Esophagus muscularis mucosa (tissue), 4 donors: Measurements from ENCODE around the gene TIMM50. TPM values are rescaled to one million over a fixed set of nuclear protein-coding genes. Genes with fewer than 3 reads are reported as not detected.

Source experiments
- DNase-seq: peaks from one replicate; pipeline ENCODE4 v3.0.0-alpha.2; 2017; ENCODE audit errors: extremely low spot score
- H3K27ac ChIP-seq, 4 donors: fragments of 200-600 bp; sonication (generic); replicated peaks in 1 of 4; 1 replicate in 3 of 4; 2 replicates in 1 of 4; pipeline ENCODE4 v1.5.1; 2016 to 2019; ENCODE audit warnings: mild to moderate bottlenecking in 1 of 4
- H3K27me3 ChIP-seq, 4 donors: fragments of 200-600 bp; sonication (generic); one replicate each; pipeline versions ENCODE4 v1.5.1 to v1.6.0; 2016 to 2019
- H3K36me3 ChIP-seq, 4 donors: fragments of 200-600 bp; sonication (generic); one replicate each; pipeline ENCODE4 v1.5.1; 2016 to 2019
- H3K4me1 ChIP-seq, 4 donors: fragments of 200-600 bp; sonication (generic); one replicate each; pipeline ENCODE4 v1.5.1; 2016 to 2019
- H3K4me3 ChIP-seq, 4 donors: fragments of 200-600 bp; sonication (generic); 1 replicate in 2 of 4; 2 replicates in 2 of 4; pipeline ENCODE4 v1.5.1; 2016 to 2019; ENCODE audit warnings: mild to moderate bottlenecking in 4 of 4, moderate library complexity in 1 of 4
- H3K9me3 ChIP-seq, 4 donors: fragments of 200-600 bp; sonication (generic); 1 replicate in 3 of 4; 2 replicates in 1 of 4; pipeline ENCODE4 v1.5.1; 2016 to 2019
- EP300 ChIP-seq: sonication (generic); formaldehyde crosslinking; IDR thresholded peaks from one replicate; pipeline ENCODE4 v1.6.1; 2017; ENCODE audit warnings: antibody characterized with exemption
- POLR2A ChIP-seq: fragments of 450-650 bp; IDR thresholded peaks from one replicate; pipeline ENCODE4 v1.6.1; 2017; ENCODE audit warnings: antibody characterized with exemption, moderate library complexity, mild to moderate bottlenecking, low read depth
- POLR2AphosphoS5 ChIP-seq, 2 donors: sonication (generic); formaldehyde crosslinking; IDR thresholded peaks; one replicate each; pipeline ENCODE4 v1.6.1; 2017; ENCODE audit warnings: antibody characterized with exemption in 2 of 2
- WGBS: methylation state at CpG from one replicate; pipeline ENCODE4 v1.1.5; 2018; 5-methylcytosine and 5-hydroxymethylcytosine counted together
- intact Hi-C: fragments of 100-400 bp; cut with DNase I; formaldehyde crosslinking; loops from one replicate; pipeline ENCODE4 v1.15.1; 2023
- total RNA-seq, 4 donors: library from RNA; depleted of rRNA; stranded (reverse); fragments of >200 nt; gene quantifications; one replicate each; pipeline versions ENCODE4 v1.1.0 to v1.2.1, GENCODE V29; 2016
- TF ChIP-seq, protein P1 (sequence below), 3 experiments: fragments of 200-600 bp in 2 of 3; fragments of 450-650 bp in 1 of 3; sonication (generic) in 2 of 3; IDR thresholded peaks; one replicate each; pipeline ENCODE4 v1.5.1; 2017 to 2019; ENCODE audit warnings: antibody characterized with exemption in 3 of 3, mild to moderate bottlenecking in 2 of 3, moderate library complexity in 1 of 3

Gene TIMM50
- total RNA-seq = 10 to 100 TPM; 36.1 to 58.0 (median 51.3) TPM

DNA sequence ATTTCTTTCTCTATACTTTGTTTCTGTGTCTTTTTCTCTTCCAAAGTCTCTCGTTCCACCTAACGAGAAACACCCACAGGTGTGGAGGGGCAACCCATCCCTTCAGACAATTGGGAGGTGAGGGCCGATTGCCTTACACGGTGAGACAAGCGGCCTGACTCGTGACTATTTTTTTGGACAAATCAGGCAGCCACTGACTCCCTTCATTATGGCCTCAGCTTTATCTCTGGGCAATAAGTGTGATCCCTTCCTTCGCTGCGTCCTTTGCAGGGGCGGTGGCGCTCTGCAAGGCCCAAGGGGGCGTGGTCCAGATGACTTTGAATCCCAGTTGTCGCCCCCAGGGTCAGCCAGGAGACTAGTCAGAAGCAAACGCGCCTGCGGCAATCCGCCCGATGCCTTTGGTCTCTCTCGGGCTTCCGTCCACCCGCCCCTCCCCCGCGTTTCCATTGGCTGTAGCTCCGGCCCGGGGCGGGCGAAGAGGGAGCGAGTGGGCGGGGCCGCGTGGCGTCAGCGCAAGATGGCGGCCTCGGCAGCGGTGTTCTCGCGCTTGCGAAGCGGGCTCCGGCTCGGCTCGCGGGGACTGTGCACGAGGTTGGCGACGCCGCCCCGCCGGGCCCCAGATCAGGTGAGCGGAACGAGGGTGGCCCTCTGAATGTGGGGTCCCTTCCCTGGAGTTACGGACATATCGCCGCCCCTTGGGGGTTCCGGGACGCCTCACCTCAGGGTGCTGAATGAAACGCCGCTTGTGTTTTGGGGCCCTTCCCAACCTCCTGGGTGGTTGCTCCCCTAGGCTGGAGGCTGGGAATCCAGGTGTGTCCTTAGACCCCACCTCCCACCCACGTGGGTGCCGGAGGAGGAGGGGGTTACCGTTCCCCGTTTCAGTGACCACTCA lies at the start of gene TIMM50:
TIMM50 (plus strand) TSS at position 502 of the 892 bp plus-strand sequence; CDS start at position 518, 16 bp downstream.
- H3K36me3 ChIP-seq = peaks cover 16 to 47% (median 35%) of the 10 kb centered on the region in 4 donors
- no peaks in the 10 kb centered on the region for H3K27me3 ChIP-seq
- no peaks in the 10 kb centered on the region for H3K9me3 ChIP-seq
- intact Hi-C loops = no loop called here
- peak within 1 kb of the TSS; percentile 75 to 87 (median 81) for H3K27ac ChIP-seq
- TF ChIP-seq POLR2A = no peak
- TF ChIP-seq EP300 = no peak
- peak; percentile 91 to 94 for TF ChIP-seq POLR2AphosphoS5 (IDR thresholded peaks at IDR 0.05)
- TF ChIP-seq, protein P1, sequence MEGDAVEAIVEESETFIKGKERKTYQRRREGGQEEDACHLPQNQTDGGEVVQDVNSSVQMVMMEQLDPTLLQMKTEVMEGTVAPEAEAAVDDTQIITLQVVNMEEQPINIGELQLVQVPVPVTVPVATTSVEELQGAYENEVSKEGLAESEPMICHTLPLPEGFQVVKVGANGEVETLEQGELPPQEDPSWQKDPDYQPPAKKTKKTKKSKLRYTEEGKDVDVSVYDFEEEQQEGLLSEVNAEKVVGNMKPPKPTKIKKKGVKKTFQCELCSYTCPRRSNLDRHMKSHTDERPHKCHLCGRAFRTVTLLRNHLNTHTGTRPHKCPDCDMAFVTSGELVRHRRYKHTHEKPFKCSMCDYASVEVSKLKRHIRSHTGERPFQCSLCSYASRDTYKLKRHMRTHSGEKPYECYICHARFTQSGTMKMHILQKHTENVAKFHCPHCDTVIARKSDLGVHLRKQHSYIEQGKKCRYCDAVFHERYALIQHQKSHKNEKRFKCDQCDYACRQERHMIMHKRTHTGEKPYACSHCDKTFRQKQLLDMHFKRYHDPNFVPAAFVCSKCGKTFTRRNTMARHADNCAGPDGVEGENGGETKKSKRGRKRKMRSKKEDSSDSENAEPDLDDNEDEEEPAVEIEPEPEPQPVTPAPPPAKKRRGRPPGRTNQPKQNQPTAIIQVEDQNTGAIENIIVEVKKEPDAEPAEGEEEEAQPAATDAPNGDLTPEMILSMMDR (IDR thresholded peaks at IDR 0.05) = peak in 1 of 3 experiments; percentile 10
- peaks cover 18 to 32% (median 18%) of the 10 kb centered on the region in 4 donors for H3K4me1 ChIP-seq
- H3K4me3 ChIP-seq = peak within 1 kb of the TSS; percentile 66 to 97 (median 82)
- WGBS = 1% methylated on average over 17 of the region's 62 CpGs
- peak; percentile 99 for DNase-seq

GRCh38 chr19:39432677-39433025 lies 48.0 kb upstream of the TIMM50 start:
- Histone ChIP-seq H3K4me1 (peaks cover 47 to 65% (median 63%) of the 10 kb centered on the region in 4 donors), H3K4me3 (no peak overlapping the region), H3K9me3 (no peaks in the 10 kb centered on the region), H3K27me3 (no peaks in the 10 kb centered on the region), H3K27ac (no peak overlapping the region), H3K36me3 (peaks cover 28 to 43% (median 37%) of the 10 kb centered on the region in 4 donors)
- TF ChIP-seq EP300 (no peak), POLR2A (no peak), POLR2AphosphoS5 (IDR thresholded peaks at IDR 0.05) (no peak)
- TF ChIP-seq, protein P1 (IDR thresholded peaks at IDR 0.05) = no peak
- WGBS = 95% methylated on average over 8 of the region's 8 CpGs
- DNase-seq = no peak
- intact Hi-C loops = no loop called here

DNA sequence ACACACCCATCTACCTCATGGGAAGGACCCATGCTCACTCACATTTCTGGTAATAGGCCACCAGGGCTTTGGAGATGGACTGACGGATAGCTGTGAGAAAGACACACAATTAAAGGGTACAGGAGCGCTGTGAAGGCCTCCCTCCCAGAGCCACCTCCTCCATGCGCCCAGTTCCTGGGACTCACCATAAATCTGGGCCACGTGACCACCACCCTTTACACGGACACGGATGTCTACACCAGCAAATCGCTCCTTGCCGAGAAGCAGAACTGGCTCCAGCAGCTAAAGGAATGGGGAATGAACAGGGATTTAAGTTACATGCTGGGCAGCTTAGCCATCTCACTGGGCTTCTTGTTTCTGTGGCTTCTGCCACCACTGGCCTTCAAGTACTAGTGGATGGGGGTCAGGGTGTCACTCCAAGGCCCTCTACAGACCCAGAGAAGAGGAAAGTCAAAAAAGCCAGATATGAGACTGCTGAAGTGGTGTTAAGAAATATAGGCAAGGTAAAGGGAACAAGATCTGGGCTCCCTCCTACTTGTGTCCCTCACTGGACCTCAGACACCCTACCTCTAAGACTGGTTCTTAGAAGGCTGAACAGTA lies 47.1 kb upstream of the TIMM50 start:
- intact Hi-C loops = no loop called here

DNA sequence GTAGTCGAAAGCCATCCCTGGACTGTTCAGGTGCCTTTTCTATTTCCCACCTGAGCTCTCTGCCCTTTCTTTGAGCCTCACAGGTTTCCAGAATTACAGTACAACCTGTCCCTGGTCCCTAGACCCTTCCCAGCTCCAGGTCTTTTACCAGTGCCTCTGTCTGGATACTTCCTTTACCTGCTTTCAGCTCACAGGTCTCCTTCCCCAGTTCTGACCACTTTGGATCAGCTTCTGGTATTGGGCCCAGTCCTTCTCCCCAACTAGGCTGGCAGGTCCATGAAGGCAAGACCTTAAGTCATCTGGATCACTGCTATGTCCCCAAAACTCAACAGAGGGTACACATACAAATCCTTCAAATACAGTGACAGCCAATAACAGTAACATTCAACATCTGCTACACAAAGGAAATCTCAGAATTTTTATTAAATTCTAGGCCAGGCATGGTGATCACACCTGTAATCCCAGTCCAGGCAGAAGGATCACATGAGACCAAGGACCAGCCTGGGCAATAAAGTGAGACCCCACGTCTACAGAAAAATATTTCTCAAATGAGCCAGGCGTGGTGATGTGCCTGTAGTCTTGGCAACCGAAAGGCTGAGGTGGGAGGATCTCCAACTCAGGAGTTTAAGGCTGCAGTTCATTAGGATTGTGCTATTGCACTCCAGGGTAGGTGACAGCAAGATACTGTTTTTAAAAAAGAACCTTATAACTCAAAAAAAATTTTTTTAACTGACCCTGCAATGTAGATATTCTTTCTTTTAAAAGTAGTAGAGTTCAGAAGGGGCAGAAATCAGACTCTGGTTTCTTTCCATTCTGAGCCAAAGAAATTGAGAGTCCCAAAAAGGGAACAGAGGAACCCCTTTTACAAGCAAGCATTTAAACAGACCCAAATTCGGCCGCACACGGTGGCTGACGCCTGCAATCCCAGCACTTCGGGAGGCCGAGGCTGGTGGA lies 46.2 kb upstream of the TIMM50 start:
- peak overlapping the region; percentile 24 to 95 (median 84) for H3K27ac ChIP-seq

More for the DNA sequence above, 47.1 kb upstream of the TIMM50 start:
- Histone ChIP-seq H3K27ac (peak overlapping the region in 3 of 4 donors; percentile 8 to 95 (median 24)), H3K36me3 (peaks cover 28 to 43% (median 37%) of the 10 kb centered on the region in 4 donors), H3K27me3 (no peaks in the 10 kb centered on the region), H3K4me1 (peaks cover 38 to 56% (median 54%) of the 10 kb centered on the region in 4 donors), H3K4me3 (no peak overlapping the region), H3K9me3 (no peaks in the 10 kb centered on the region)
- no peak for DNase-seq
- TF ChIP-seq POLR2AphosphoS5 (IDR thresholded peaks at IDR 0.05) (no peak), POLR2A (no peak), EP300 (no peak)
- TF ChIP-seq, protein P1 (IDR thresholded peaks at IDR 0.05) = no peak
- 95% methylated on average over 8 of the region's 8 CpGs for WGBS

More for the DNA sequence above, 46.2 kb upstream of the TIMM50 start:
- Histone ChIP-seq H3K27me3 (no peaks in the 10 kb centered on the region), H3K4me3 (peak overlapping the region; percentile 76 to 84 (median 82)), H3K4me1 (peaks cover 30 to 48% (median 46%) of the 10 kb centered on the region in 4 donors), H3K9me3 (no peaks in the 10 kb centered on the region), H3K36me3 (peaks cover 28 to 43% (median 37%) of the 10 kb centered on the region in 4 donors)
- TF ChIP-seq, protein P1 (IDR thresholded peaks at IDR 0.05) = no peak
- TF ChIP-seq POLR2A (no peak), POLR2AphosphoS5 (IDR thresholded peaks at IDR 0.05) (no peak)
- WGBS = 51% methylated on average over 10 of the region's 10 CpGs
- intact Hi-C loops = no loop called here
- no peak for DNase-seq
